ENCODE measurements around the gene CBR3.

Gene CBR3

DNA sequence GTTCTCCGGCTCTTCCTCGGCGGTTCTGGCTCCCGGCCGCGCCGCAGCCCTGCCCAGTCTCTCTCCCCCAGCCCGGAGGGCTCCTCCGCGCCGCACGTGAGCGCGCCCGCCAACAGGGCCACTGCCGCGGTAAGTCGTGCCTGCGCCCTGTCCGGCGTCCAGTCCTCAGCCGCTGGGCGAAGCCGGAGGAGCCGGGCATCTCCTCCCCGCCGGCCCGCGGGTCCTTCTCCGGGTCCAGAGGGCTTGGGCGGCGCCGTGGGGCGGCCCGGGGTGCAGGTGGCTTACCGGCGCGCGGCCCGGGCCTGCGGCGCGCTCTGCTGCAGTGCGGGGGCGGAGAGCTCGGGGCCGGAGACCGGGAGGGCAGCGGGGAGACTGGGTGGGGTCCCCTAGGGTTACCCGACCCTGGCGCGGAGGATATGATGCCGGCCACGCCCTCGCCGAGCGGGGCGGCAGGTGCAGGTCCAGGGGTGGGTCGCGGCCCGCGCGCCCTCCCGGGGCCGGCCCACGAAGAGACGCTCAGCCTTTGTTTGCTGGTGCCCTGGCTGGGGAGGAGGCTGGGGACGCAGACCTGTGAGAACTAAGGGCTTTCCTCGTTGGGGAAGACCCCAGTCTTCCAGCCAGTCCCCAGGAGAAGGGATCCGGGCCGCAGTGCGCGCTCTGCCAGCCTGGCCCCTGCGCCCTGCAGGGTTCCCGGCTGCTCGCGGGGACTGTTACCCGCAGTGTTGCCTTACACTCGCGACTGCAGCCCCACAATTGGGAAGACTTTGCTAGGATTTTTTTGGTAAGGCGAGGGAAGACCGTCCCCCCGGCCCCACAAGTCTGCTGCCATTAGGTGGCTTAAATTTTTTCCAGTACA lies 22.2 kb downstream of the CBR3 start, which contains the start of gene DOP1B:
TSS of gene DOP1B (plus strand) at position 10 of the 856 bp plus-strand sequence. CDS start 7,910 bp downstream, outside the sequence.
- no peak for DNase-seq

DNA sequence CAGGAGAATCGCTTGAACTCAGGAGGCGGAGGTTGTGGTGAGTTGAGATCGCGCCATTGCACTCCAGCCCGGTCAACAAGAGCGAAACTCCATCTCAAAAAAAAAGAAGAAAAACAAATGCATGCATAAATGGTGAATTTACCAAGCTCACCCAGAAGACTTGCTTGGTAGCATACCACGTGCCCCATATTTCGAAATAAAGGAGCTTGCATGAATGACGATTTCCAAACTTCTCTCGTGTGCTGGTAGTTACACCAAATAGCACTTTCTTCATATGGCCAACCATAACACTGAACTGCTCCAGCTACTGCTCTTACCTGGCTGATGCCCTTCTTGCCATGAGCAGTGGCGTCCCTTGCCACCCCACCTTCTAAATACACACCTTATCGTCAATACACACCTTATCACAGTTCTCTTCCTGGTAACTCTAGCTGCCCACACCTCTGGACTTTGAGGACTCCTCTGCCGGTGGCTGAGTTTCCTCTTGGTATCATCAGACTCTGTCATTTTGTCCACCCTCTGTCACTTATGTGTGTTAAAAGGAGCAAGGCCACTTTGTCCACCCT lies 24.6 kb downstream of the CBR3 start:
- no peak for DNase-seq

DNA sequence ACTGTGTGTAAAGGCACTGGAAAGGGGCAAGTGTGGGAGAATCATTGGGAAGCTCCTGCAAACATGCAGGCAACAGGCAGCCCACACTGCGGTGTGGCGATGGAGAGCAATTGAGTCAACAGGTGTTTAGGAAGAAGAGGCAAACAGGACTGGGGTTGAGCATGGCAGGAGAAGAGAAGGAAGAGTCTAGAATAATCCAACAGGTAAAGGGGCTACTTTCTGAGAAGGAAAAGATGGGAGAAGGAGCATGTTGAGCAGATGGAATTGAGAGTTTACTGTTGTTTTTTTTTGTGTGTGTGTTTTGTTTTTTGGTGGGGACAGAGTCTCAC lies 25.9 kb downstream of the CBR3 start:
- no peak for DNase-seq

DNA sequence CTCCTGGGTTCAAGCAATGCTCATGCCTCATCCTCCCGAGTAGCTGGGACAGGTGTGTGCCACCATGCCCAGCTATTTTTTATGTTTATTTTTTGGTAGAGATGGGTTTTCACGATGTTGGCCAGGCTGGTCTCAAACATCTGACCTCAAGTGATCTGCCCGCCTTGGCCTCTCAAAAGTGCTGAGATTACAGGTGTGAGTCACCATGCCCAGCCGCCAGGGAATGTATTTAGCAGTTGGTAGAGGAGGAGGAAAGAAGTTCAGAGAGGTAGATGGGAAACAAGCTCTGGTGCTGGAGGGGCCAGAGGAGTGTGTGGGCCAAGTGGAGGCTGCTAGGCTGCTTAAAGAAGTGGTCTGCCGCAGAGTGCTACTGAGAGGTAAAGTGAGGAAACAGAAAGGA lies 27.8 kb downstream of the CBR3 start:
- DNase-seq, result no peak

DNA sequence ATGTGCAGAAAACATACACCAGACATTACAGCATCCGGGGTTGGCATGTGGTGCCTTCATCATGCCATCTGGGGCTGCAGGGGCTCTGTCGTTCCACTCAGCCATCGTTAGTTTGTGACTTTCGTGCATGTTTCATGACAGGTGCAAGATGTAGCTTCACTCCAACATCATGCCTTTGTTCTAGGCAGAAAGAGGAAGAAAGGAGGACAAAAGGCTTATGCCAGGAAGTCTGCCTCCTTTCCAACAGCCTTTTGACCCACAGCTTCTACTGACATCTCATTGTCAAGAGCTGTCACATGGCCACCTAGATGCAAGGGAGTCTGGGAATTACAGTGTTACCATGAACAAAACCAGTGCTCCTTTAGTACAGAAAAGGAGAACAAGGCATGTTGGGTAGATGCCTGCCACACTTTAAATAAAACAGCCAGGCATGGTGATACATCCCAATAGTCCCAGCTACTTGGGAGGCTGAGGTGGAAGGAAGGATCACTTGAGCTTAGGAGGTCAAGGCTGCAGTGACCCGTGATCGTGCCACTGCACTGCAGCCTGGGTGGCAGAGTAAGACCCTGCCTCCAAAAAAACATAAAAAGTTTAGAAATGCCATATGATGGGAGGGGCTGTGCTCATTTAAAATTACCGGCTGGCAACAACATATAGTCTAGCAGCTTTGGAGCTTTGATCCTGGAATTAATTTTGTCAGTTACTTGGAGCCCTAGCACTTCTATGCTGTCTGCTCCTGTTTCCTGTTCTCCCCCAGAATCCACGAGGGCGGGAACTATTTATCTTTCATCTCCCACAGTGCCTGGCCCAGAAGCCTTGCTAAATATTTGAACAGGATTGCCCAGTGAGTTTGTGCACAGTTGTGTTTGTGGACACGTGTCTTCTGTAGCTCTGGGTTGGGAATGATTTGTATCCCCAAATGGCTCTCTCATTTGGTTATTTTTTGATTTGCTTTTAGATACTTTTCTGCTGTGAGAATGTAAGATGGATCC lies 29.2 kb downstream of the CBR3 start:
- no peak for DNase-seq

DNA sequence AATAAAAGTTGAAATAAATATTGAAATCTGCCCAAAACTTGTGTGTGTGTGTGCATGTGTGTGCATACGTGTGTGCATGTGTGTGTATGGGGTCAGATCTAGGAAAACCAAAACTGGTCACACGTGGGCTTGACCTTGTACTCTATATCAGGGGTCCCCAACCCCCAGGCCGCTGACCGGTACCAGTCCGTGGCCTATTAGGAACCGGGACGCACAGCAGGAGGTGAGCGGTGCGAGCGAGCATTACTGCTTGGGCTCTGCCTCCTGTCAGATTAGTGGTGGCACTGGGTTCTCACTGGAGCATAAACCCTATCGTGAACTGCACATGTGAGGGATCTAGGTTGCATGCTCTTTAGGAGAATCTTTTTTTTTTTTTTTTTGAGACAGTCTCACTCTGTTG lies 30.5 kb downstream of the CBR3 start:
- DNase-seq, result no peak

DNA sequence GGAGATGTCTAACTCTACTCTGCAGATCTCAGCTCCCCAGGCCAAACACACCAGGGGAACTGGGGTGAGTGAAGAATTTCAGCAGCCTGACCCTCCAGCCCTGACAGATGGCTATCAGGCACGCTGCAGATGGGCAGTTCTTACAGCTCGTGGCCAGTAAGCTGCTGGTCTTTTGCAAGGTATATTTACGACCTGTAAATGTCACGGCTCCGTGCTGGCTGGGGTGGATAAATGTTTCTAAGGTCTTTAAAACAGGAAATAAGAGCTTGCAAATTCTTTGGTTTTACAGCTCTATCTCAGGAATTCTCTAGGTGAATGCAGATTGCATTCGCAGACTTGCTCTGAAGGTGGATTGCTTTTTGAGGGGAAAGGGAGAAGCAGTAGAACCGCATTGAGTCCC lies 31.8 kb downstream of the CBR3 start:
- DNase-seq, result no peak

DNA sequence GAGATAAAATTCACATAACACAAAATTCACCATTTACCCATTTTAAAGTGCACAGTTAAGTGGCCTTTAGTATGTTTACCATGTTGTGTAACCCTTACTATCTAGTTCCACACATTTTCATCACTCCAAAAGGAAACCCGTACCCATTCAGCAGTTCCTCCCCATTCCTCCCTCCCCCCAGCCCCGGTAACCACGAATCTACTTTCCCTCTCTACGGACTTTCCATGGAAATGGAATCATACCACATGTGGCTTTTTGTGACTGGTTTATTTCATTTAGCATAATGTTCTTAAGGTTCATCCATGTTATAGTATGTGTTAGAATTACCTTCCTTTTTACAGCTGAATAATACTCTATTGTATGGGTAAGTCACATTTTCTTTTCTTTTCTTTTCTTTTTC lies 32.7 kb downstream of the CBR3 start:
- no peak for DNase-seq

DNA sequence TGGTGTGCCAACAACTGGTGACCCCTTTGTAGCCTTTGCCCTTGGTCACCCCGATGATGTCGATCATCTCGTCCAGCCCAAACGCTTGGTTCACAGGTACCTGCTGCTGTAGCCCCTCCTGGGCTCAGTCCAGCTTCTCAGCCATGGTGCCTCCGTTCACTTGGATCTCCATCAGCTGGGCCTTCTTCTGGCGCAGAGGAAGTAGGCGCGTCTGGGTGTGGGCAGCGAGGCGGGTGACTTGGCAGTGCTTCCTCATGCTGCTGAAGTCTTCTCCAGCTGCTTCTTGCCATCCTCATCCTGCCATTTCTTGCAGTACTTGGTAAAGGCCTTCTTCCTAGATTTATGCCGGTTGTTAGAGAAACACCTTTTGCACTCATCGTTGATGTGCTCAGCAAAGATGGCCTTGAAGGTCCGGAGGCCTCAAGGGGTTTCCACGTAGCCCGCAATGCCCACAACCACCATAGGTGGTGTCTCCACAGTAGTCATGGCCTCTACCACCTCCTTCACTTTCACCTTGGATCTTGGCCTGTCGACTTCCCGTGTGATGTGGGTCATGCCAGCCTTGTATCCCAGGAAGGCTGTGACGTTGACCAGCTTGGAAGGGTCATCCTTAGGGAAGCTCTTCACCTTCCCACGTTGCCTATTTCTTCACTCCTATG lies 34.7 kb downstream of the CBR3 start:
- DNase-seq, result no peak

DNA sequence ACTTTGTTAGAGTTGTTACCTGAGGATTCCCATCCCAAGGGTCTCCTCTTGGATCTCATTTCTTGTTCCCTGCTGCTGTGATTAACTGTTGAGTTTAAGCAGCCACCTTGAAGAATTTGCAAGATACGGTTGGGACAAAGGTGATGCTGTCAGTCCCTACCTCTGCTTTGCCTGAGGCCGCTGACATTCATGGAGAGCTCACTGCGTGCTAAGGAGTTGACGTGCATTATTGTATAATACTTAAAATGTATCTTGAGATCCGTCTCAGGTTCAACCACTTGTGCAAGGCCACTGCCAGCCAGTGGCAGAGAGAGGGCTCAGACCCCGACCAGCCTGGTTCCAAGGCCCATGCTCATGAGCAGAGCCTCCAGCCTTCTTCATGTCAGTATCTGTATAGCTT lies 35.9 kb downstream of the CBR3 start:
- DNase-seq, result no peak

DNA sequence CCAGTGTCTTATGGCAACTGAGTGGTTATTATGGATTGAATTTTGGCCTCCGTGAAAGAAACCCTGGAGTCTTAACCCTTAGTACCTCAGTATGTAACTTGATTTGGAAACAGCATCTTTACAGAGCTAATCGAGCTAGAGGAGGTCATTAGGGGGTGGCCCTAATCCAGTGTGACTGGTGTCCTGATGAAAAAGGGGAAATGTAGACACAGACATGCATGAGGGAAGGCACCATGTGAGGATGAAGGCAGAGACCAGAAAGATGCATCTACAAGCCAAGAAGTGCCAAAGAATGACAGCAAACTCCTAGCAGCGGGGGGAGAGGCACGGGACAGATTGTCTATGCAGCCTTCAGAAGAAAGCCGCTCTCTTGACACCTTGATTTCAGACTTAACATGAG lies 36.5 kb downstream of the CBR3 start:
- DNase-seq, result no peak

DNA sequence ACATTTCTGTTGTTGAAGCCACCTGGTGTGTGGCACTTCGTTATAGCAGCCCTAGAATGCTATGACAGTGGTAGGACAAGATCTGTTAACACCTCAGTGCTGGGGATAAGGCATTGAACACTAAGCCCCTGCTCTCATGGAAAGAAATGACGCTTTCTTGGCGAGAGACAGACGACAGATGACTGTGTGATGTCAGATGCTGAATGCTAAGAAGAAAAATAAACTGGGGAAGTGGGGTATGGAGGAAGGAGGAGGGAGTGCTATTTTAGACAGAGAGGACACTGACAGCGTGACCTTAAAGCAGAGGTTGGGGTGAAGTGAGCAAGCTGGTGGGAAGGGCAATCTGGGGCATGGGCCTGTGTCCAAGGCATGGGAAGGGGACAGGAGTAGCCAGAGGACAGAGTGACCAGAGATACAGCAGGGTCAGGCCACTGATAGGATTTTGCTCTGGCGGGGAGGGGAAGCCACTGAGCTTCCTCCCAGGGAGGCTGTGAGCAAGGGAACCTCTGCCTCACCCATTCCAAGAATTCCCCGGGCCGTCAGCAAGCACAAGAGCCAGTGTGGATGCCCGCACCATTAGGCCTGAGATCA lies 37.0 kb downstream of the CBR3 start:
- DNase-seq, result no peak

DNA sequence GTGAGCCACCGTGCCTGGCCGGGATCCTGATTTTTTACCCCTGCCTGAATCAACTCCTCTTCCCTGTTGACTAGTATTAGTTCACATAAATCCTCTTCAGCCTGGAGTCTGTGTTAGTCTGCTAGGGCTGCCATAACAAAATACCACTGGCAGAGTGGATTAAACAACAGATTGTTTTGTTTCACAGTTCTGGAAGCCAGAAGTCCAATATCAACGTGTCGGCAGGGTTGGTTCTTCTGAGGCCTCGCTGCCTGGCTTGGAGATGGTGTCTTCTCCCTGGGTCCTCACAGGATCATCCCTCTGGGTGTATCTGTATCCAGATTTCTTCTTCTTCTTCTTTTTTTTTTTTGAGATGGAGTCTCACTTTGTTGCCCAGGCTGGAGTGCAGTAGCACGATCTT lies 39.9 kb downstream of the CBR3 start:
- no peak for DNase-seq

DNA sequence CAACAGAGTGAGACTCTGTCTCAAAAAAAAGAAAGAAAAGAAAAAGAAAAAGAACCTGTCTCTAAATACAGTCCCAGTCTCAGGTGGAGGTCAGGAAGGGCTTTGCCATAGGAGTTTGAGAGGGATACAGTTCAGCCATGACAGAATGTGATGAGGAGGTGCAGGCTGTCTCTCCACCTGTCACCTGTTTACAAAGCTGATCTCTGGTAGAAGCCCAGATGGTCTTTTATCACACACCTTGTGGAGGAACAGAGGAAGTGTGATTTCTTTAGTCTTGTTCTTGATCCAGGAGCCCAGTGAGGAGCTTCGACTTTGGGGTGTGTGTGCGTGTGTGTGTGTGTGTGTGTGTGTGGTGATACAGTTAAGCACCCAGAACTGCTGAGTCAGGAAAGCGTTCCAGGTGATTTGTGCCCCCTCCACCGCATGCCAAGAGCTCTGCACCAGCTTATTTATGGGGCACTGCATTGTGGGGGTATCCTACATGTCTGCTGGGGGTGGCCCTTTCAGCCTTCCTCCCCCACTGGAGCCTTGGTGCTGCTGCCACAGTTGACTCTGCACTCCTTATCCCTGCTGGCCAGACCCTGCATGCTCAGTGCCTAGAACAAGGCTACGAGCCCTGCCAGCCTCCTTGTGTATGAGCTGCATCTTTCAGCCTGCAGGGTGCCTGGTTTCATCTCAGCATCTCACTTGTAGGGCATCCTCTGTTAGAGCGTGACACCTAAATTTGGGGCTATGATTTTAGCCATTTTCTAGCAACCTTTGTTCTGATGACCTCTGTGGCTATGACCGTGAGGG lies 41.1 kb downstream of the CBR3 start:
- no peak for DNase-seq

DNA sequence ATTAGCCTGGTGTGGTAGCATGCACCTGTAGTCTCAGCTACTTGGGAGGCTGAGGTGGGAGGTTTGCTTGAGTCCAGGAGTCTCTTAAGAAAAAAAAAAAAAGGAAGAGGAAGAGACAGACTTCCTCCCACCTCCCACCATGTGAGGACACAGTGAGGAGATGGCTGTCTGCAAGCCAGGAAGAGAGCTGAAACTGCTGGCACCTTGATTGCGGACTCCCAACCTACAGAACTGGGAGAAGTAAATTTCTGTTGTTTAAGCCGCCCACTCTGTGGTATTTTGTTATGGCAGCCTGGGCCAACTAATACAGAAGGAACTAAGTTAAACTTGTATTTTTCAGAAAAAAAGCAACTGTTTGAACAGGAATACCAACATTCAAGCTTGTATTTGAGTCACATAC lies 43.5 kb downstream of the CBR3 start:
- no peak for DNase-seq

DNA sequence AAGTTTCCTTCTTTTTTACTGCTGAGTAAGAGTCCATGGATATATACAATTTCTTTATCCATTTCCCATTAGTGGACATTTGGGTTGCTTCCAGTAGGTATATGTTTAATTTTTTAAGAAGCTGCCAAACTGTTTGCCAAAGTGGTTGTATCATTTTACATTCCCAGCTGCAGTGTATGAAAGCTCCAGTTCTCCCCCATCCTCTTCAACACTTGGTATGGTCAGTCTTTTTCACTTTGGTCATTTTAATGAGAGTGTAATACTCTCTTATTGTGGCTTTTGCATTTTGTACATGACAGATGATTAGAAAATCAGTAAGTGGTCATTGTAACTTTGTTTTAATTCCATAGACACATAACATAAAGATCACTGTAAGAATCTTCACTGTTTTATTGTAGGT lies 44.3 kb downstream of the CBR3 start:
- no peak for DNase-seq

DNA sequence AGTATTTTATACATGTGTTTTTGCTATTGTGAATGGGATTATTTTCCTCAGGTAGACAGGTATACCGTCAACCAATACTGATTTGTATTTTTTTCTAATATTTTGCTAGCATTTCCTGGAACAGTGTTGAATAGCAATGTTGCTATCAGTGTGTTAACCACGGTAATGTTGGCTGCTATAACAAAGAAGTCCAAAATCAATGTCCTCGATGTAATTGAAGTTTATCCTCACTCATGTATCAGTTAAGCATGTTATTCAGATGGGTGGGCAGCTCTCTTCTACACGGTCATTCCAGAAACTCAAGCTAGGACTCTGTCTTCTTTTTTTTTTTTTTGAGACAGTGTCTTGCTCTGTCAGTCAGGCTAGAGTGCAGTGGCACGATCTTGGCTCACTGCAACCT lies 46.1 kb downstream of the CBR3 start:
- DNase-seq, result no peak

DNA sequence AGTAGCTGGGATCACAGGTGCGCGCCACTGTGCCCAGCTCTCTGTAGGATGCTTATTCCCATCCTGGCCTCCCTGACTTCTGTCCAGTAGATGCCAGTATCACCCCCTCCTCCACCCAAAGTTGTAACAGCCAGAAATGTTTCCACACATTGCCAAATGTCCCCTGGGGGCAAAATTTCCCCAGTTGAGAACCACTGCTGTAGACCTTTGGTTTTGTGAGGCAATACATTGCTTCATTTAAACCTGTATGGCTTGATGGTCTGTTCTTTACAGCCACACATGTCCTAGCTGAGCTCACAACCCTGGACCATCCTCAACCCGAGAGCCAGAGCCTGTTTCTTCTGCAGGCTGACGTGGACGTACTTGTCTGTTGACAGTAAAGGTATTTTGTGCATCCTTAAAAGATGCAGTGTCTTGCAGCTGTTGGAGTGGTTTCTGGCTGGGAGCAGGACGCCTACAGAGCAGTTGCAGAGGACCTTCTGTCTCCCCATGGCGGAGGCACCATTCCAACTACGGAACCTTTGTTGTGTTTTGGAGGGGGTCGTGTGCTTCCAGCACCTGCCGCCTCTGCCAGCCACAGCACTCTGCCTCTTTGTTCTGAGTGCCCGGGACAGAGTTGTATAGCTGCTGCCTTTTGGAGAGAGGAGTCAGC lies 48.4 kb downstream of the CBR3 start:
- DNase-seq, result no peak

DNA sequence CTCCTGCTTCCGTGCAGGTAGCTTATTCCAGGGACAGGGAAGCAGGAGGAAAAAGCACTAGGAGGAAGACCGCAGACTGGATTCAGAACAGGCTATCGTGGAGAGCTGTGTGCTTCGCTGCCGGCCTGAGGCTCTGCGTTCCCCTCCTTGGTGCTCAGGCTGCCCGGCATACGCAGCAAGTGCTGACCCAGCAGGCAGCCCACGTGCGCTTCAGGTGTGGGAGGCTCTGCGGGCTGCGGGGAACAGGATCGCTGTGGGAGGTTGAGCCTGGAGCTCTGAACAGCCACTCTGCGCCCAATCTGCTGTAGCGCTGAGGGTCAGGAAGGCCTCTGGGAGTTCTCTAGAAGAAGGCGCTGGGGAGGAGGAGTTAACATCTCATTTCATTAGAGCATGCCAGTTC lies 49.7 kb downstream of the CBR3 start:
- DNase-seq, result no peak

DNA sequence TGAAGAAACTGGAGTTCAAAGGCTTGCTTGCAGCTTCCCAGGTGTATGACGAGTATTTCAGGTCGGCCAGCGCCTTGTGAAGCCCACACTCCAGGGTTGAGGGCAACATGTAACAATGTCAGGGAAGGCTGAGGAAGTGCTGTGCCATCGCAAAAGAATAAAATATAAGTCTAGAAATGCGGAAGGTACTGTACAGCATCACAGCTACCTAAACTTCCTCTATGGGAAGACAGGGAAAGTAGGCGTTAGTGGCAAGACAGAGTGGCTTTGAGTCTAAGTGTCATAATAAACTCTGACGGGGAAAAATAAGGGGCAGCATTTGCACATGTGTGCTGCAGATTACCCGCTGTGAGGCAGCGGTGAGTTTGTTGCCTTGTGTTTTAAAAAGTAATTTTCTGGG lies 50.6 kb downstream of the CBR3 start:
- no peak for DNase-seq

DNA sequence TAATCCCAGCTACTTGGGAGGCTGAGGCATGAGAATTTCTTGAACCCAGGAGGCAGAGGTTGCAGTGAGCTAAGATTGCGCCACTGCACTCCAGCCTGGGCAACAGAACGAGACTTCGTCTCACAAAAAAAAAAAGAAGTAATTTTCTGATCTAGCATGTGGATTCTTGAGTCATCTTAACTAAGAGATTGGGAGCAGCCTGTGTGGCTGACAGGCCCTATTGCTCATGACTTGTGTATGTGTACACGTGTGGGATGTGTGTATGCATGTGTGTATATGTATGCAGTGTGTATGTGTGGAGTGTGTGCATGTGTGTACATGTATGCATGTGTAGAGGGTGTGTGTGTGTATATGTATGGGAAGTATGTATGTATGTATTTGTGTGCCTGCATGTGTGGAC lies 51.2 kb downstream of the CBR3 start:
- no peak for DNase-seq

Data from fibroblast of skin of right quadriceps (primary cell).